Measurements from ENCODE around the gene ADGRD1. TPM values are rescaled to one million over a fixed set of nuclear protein-coding genes. Genes with fewer than 3 reads are reported as not detected.

The ADGRD1 gene
- total RNA-seq, 1 donor from 2014 or later, result 1.0 TPM

GRCh38 chr12:130911933-130912332 lies 41.8 kb upstream of the ADGRD1 start:
- no peaks in the 10 kb centered on the region for H3K4me1 Mint-ChIP-seq (ENCODE audit: unreplicated experiment)
- no peak overlapping the region for H3K27ac Mint-ChIP-seq (ENCODE audit: unreplicated experiment)
- DNase-seq (ENCODE audit: extremely low spot score, unreplicated experiment), result no peak
- no peaks in the 10 kb centered on the region for H3K36me3 Mint-ChIP-seq (ENCODE audit: unreplicated experiment)
- H3K9me3 Mint-ChIP-seq (ENCODE audit: unreplicated experiment), result peaks cover 26% of the 10 kb centered on the region
- TF ChIP-seq CTCF (IDR thresholded peaks at IDR 0.05), result no peak
- H3K4me3 Mint-ChIP-seq (ENCODE audit: unreplicated experiment), result no peak overlapping the region
- H3K27me3 Mint-ChIP-seq (ENCODE audit: unreplicated experiment), result peaks cover 22% of the 10 kb centered on the region

- Mint-ChIP-seq H3K9me3 (ENCODE audit: unreplicated experiment) (peaks cover 9% of the 10 kb centered on the region), H3K27ac (ENCODE audit: unreplicated experiment) (no peak overlapping the region), H3K27me3 (ENCODE audit: unreplicated experiment) (peaks cover 22% of the 10 kb centered on the region), H3K4me1 (ENCODE audit: unreplicated experiment) (no peaks in the 10 kb centered on the region), H3K4me3 (ENCODE audit: unreplicated experiment) (no peak overlapping the region), H3K36me3 (ENCODE audit: unreplicated experiment) (no peaks in the 10 kb centered on the region)
- peak; percentile 71 for TF ChIP-seq CTCF (IDR thresholded peaks at IDR 0.05)
- peak; percentile 51 for DNase-seq (ENCODE audit: extremely low spot score, unreplicated experiment)
Observed at GRCh38 chr12:130916241-130916911, 37.3 kb upstream of the ADGRD1 start.

- Mint-ChIP-seq H3K4me3 (ENCODE audit: unreplicated experiment) (no peak overlapping the region), H3K27ac (ENCODE audit: unreplicated experiment) (no peak overlapping the region), H3K4me1 (ENCODE audit: unreplicated experiment) (no peaks in the 10 kb centered on the region), H3K27me3 (ENCODE audit: unreplicated experiment) (peaks cover 27% of the 10 kb centered on the region), H3K36me3 (ENCODE audit: unreplicated experiment) (no peaks in the 10 kb centered on the region), H3K9me3 (ENCODE audit: unreplicated experiment) (no peaks in the 10 kb centered on the region)
- DNase-seq (ENCODE audit: extremely low spot score, unreplicated experiment), result no peak
- TF ChIP-seq CTCF (IDR thresholded peaks at IDR 0.05), result no peak
Observed at GRCh38 chr12:130917607-130918006, 36.1 kb upstream of the ADGRD1 start.

GRCh38 chr12:130919086-130919485 lies 34.6 kb upstream of the ADGRD1 start:
- no peak for DNase-seq (ENCODE audit: extremely low spot score, unreplicated experiment)
- no peak for TF ChIP-seq CTCF (IDR thresholded peaks at IDR 0.05)
- Mint-ChIP-seq H3K4me1 (ENCODE audit: unreplicated experiment) (no peaks in the 10 kb centered on the region), H3K27me3 (ENCODE audit: unreplicated experiment) (peaks cover 22% of the 10 kb centered on the region), H3K27ac (ENCODE audit: unreplicated experiment) (no peak overlapping the region), H3K36me3 (ENCODE audit: unreplicated experiment) (no peaks in the 10 kb centered on the region), H3K4me3 (ENCODE audit: unreplicated experiment) (no peak overlapping the region), H3K9me3 (ENCODE audit: unreplicated experiment) (no peaks in the 10 kb centered on the region)

GRCh38 chr12:130920119-130920703 lies 33.5 kb upstream of the ADGRD1 start:
- Mint-ChIP-seq H3K27me3 (ENCODE audit: unreplicated experiment) (peaks cover 15% of the 10 kb centered on the region), H3K36me3 (ENCODE audit: unreplicated experiment) (no peaks in the 10 kb centered on the region), H3K4me3 (ENCODE audit: unreplicated experiment) (no peak overlapping the region), H3K27ac (ENCODE audit: unreplicated experiment) (no peak overlapping the region), H3K4me1 (ENCODE audit: unreplicated experiment) (no peaks in the 10 kb centered on the region), H3K9me3 (ENCODE audit: unreplicated experiment) (no peaks in the 10 kb centered on the region)
- DNase-seq (ENCODE audit: extremely low spot score, unreplicated experiment), result no peak
- TF ChIP-seq CTCF (IDR thresholded peaks at IDR 0.05), result no peak

Measured in osteocyte (in vitro differentiated cells).